Stimulated activated CD8-positive, alpha-beta memory T cell treated with anti-CD3 and anti-CD28 coated beads, Interleukin-7, amount 100 ng/mL, for 48 hours (primary cell): ENCODE measurements around the gene TTC28.
"Not testable (repeated sequence)": the region's sequence is repeated elsewhere in the genome, so short reads cannot be mapped to it uniquely, and the experiment has no call there.

Experiments
- DNase-seq, 2 donors: peaks; one replicate each; pipeline ENCODE4 v3.0.0-alpha.2; 2020; ENCODE audit warnings: low read depth in 1 of 2; ENCODE audit errors: extremely low read depth in 1 of 2

TTC28 gene

GRCh38 chr22:28679611-28680287 lies at the start of gene TTC28:
Gene TTC28, minus strand, starts transcription at chr22:28679840. Its CDS starts 117 bp downstream, at chr22:28679723.
- DNase-seq: not testable (repeated sequence)

GRCh38 chr22:28728621-28729313 lies 49.1 kb upstream of the TTC28 start:
- no peak for DNase-seq

GRCh38 chr22:28728002-28728401 lies 48.4 kb upstream of the TTC28 start:
- DNase-seq: no peak

- no peak for DNase-seq
These were observed 38.4 kb upstream of the TTC28 start for GRCh38 chr22:28718044-28718443.

- DNase-seq: no peak
These were observed 37.0 kb upstream of the TTC28 start for GRCh38 chr22:28716686-28717085.

GRCh38 chr22:28715611-28716010 lies 36.0 kb upstream of the TTC28 start:
- no peak for DNase-seq

- no peak for DNase-seq
These were observed 34.5 kb upstream of the TTC28 start for GRCh38 chr22:28714043-28714628.

GRCh38 chr22:28711820-28712777 lies 32.5 kb upstream of the TTC28 start:
- no peak for DNase-seq

- no peak for DNase-seq
These were observed 31.7 kb upstream of the TTC28 start for GRCh38 chr22:28711341-28711740.

GRCh38 chr22:28710576-28711191 lies 31.0 kb upstream of the TTC28 start:
- no peak for DNase-seq

- no peak for DNase-seq
These were observed 30.5 kb upstream of the TTC28 start for GRCh38 chr22:28710107-28710506.

GRCh38 chr22:28706845-28707244 lies 27.2 kb upstream of the TTC28 start:
- DNase-seq: no peak

GRCh38 chr22:28703436-28703835 lies 23.8 kb upstream of the TTC28 start:
- no peak for DNase-seq

- DNase-seq: no peak
These were observed 23.3 kb upstream of the TTC28 start for GRCh38 chr22:28702891-28703290.

GRCh38 chr22:28693041-28693760 lies 13.6 kb upstream of the TTC28 start:
- DNase-seq: not testable (repeated sequence)

GRCh38 chr22:28689796-28690195 lies 10.2 kb upstream of the TTC28 start:
- not testable (repeated sequence) for DNase-seq

- not testable (repeated sequence) for DNase-seq
These were observed 3.3 kb upstream of the TTC28 start for GRCh38 chr22:28682966-28683365.

GRCh38 chr22:28680813-28681490 lies 1.3 kb upstream of the TTC28 start:
- DNase-seq: not testable (repeated sequence)
